NCI-H526 (cell line): ENCODE data around the gene INO80.
"Not testable (repeated sequence)": the region's sequence is repeated elsewhere in the genome, so short reads cannot be mapped to it uniquely, and the experiment has no call there.

ENCODE experiments used
- DNase-seq, 2 experiments: peaks; one replicate each; lab custom pipeline; 2025; lab: John Stamatoyannopoulos, UW

INO80 gene

GRCh38 chr15:41116116-41116961 is at the start of gene INO80:
Gene INO80, minus strand, starts transcription at chr15:41116280. Its CDS starts 19,970 bp downstream, at chr15:41096310.
- DNase-seq: peak; percentile 97 to 99

- no peak for DNase-seq
Measured at GRCh38 chr15:41161736-41162135, 45.7 kb upstream of the INO80 start.

GRCh38 chr15:41161336-41161735 is 45.3 kb upstream of the INO80 start:
- DNase-seq: no peak

GRCh38 chr15:41160639-41161315 is 44.7 kb upstream of the INO80 start:
- no peak for DNase-seq

- DNase-seq: no peak
Measured at GRCh38 chr15:41154412-41154811, 38.3 kb upstream of the INO80 start.

GRCh38 chr15:41153733-41154132 is 37.7 kb upstream of the INO80 start:
- DNase-seq: no peak

- no peak for DNase-seq
Measured at GRCh38 chr15:41151451-41152005, 35.4 kb upstream of the INO80 start.

GRCh38 chr15:41150279-41150678 is 34.2 kb upstream of the INO80 start:
- DNase-seq: no peak

- DNase-seq: no peak
Measured at GRCh38 chr15:41148065-41148464, 32.0 kb upstream of the INO80 start.

GRCh38 chr15:41139619-41140018 is 23.5 kb upstream of the INO80 start:
- no peak for DNase-seq

GRCh38 chr15:41139112-41139511 is 23.0 kb upstream of the INO80 start:
- DNase-seq: not testable (repeated sequence)

GRCh38 chr15:41135580-41135979 is 19.5 kb upstream of the INO80 start:
- DNase-seq: not testable (repeated sequence)

GRCh38 chr15:41133454-41133853 is 17.4 kb upstream of the INO80 start:
- no peak for DNase-seq

GRCh38 chr15:41132094-41132493 is 16.0 kb upstream of the INO80 start:
- DNase-seq: not testable (repeated sequence)

- no peak for DNase-seq
Measured at GRCh38 chr15:41128174-41128902, 12.3 kb upstream of the INO80 start.

GRCh38 chr15:41125931-41126642 is 10.0 kb upstream of the INO80 start:
- DNase-seq: peak in 1 of 2 experiments; percentile 4

GRCh38 chr15:41125063-41125669 is 9.1 kb upstream of the INO80 start:
- DNase-seq: no peak

- DNase-seq: no peak
Measured at GRCh38 chr15:41124058-41124457, 8.0 kb upstream of the INO80 start.

- DNase-seq: no peak
Measured at GRCh38 chr15:41122849-41123248, 6.8 kb upstream of the INO80 start.

- DNase-seq: no peak
Measured at GRCh38 chr15:41121951-41122350, 5.9 kb upstream of the INO80 start.

GRCh38 chr15:41116962-41117252 is 827 bp upstream of the INO80 start:
- DNase-seq: no peak
